GM12878 (cell line): ENCODE measurements around the gene ANO7. TPM values are rescaled to one million over a fixed set of nuclear protein-coding genes. Genes with fewer than 3 reads are reported as not detected.
A peak's percentile ranks its signal among the peaks of the same experiment; 100 is the strongest.

Experiments
- ATAC-seq: fragments of 200-7000 bp; cut with Tn5 transposase; 3 replicates; pipeline ENCODE4 v1.9.1; 2020; ENCODE audit warnings: mild to moderate bottlenecking, moderate library complexity
- BruUV-seq: library from RNA; stranded (reverse); fragments of 400-500 nt; replicated peaks from 2 replicates; lab custom pipeline; 2021; lab: Mats Ljungman, UMichigan
- CTCF ChIA-PET: fragments of 300-600 bp; sonication (Branson Sonifier 250); formaldehyde crosslinking; extraction: SDS; loops from one replicate; lab custom pipeline; 2021; ENCODE audit warnings: inconsistent platforms; lab: Yijun Ruan, JAX
- POLR2A ChIA-PET: fragments of 350-600 bp; formaldehyde crosslinking; extraction: SDS; loops from one replicate; lab custom pipeline; 2021; ENCODE audit warnings: inconsistent platforms; lab: Charles Lee
- RAD21 ChIA-PET: fragments of 300-600 bp; sonication (Branson Sonifier 250); formaldehyde crosslinking; loops from one replicate; lab custom pipeline; 2023; ENCODE audit warnings: antibody characterized with exemption; ENCODE audit not compliant: unreplicated experiment; lab: Charles Lee
- SMC1A ChIA-PET: fragments of 300-600 bp; sonication (Branson Sonifier 250); formaldehyde crosslinking; loops from one replicate; lab custom pipeline; 2023; ENCODE audit not compliant: unreplicated experiment, uncharacterized antibody; lab: Charles Lee
- DNase-seq: peaks from one replicate; pipeline ENCODE4 v3.0.0-alpha.2; 2011; ENCODE audit warnings: low read depth, low spot score
- FAIRE-seq: peaks from 3 replicates; lab custom pipeline; 2011; peaks lifted over from hg19 to GRCh38; lab: Jason Lieb, UNC
- H2AFZ ChIP-seq: 2 replicates; pipeline ENCODE4 v1.6.0; 2011; ENCODE audit warnings: low read depth, low read length, control low read depth; ENCODE audit not compliant: control insufficient read depth
- H3K27ac ChIP-seq: 2 replicates; pipeline ENCODE4 v1.5.1; 2011; ENCODE audit warnings: control low read depth; ENCODE audit not compliant: control insufficient read depth, insufficient read depth
- H3K27me3 ChIP-seq, 2 experiments: replicated peaks in 1 of 2; 2 replicates each; pipeline versions ENCODE4 v1.6.0 to v1.6.1; 2011; ENCODE audit warnings: low read length in 1 of 2; ENCODE audit not compliant: control insufficient read depth in 2 of 2, insufficient read depth in 2 of 2
- H3K36me3 ChIP-seq, 2 experiments: 2 replicates each; pipeline ENCODE4 v1.5.1; 2011; ENCODE audit warnings: low read length in 1 of 2; ENCODE audit not compliant: control insufficient read depth in 2 of 2, insufficient read depth in 2 of 2
- H3K4me1 ChIP-seq: 2 replicates; pipeline ENCODE4 v1.6.1; 2011; ENCODE audit warnings: mild to moderate bottlenecking, low read length, moderate library complexity, mixed read lengths; ENCODE audit not compliant: control insufficient read depth, insufficient read depth
- H3K4me2 ChIP-seq: 2 replicates; pipeline ENCODE4 v1.6.0; 2011; ENCODE audit warnings: control low read depth; ENCODE audit not compliant: control insufficient read depth, insufficient read depth
- H3K4me3 ChIP-seq: fragments of 200-600 bp; sonication (generic); 2 replicates; pipeline ENCODE4 v1.5.1; 2016
- H3K79me2 ChIP-seq: 2 replicates; pipeline ENCODE4 v1.6.0; 2011; ENCODE audit warnings: low read length; ENCODE audit not compliant: control insufficient read depth, insufficient read depth
- H3K9ac ChIP-seq: 2 replicates; pipeline ENCODE4 v1.8.0; 2011; ENCODE audit warnings: low read length, control low read depth, mixed read lengths; ENCODE audit not compliant: control insufficient read depth, insufficient read depth
- H3K9me3 ChIP-seq: replicated peaks from 3 replicates; pipeline ENCODE4 v1.5.1; 2011; ENCODE audit warnings: mild to moderate bottlenecking, low read length; ENCODE audit not compliant: control insufficient read depth, insufficient read depth
- H4K20me1 ChIP-seq: 2 replicates; pipeline ENCODE4 v1.6.0; 2011; ENCODE audit not compliant: control insufficient read depth, insufficient read depth
- MTA3 ChIP-seq: IDR thresholded peaks from 2 replicates; pipeline ENCODE4 v1.6.1; 2012; ENCODE audit warnings: low read length, inconsistent platforms, borderline replicate concordance
- POLR2A ChIP-seq: IDR thresholded peaks from 2 replicates; pipeline ENCODE4 v1.6.1; 2011; ENCODE audit warnings: low read depth, mild to moderate bottlenecking, low read length
- ZSCAN29 ChIP-seq: fragments of 450-650 bp; IDR thresholded peaks from 2 replicates; pipeline ENCODE4 v1.6.1; 2017; ENCODE audit warnings: mild to moderate bottlenecking, moderate library complexity
- WGBS: methylation state at CpG from one replicate; pipeline ENCODE4 v1.1.6; 2016; ENCODE audit warnings: low lambda C conversion rate; ENCODE audit not compliant: insufficient replicate concordance, insufficient coverage; ENCODE audit errors: missing lambda C conversion rate; 5-methylcytosine and 5-hydroxymethylcytosine counted together
- in situ Hi-C: fragments of 300-500 bp; cut with MboI; formaldehyde crosslinking; loops from 9 replicates; pipeline ENCODE4 v1.14.3; 2018; ENCODE audit warnings: mixed read lengths
- intact Hi-C: fragments of 100-400 bp; cut with micrococcal nuclease; formaldehyde crosslinking; loops from one replicate; pipeline ENCODE4 v1.14.2; 2022; ENCODE audit not compliant: unreplicated experiment
- polyA plus RNA-seq, 11 experiments: library from polyadenylated mRNA; depleted of rRNA in 4 of 11; unstranded in 6 of 11; stranded (reverse) in 5 of 11; fragments of >200 nt; fragmentation: Nextera tagmentation in 4 of 11; fragmentation: Illumina TruSeq in 1 of 11; extraction: Ambion mirVana in 4 of 11; extraction: Trizol in 1 of 11; gene quantifications; 1 replicate in 1 of 11; 2 replicates in 10 of 11; pipeline versions ENCODE4 v1.2.1 to v1.2.3, GENCODE V29; 2011 to 2016; ENCODE audit warnings: inconsistent platforms in 2 of 11, missing spikeins in 2 of 11, low read depth in 1 of 11
- total RNA-seq, 4 experiments: library from RNA; depleted of rRNA in 3 of 4; stranded (reverse); fragments of >200 nt in 3 of 4; fragmentation: Illumina TruSeq in 1 of 4; extraction: Trizol in 1 of 4; gene quantifications; 2 replicates each; pipeline versions ENCODE4 v1.2.1 to v1.2.3, GENCODE V29; 2013 to 2021
- TF ChIP-seq, protein P1 (sequence below): fragments of 450-650 bp; IDR thresholded peaks from 2 replicates; pipeline ENCODE4 v1.6.1; 2017; ENCODE audit warnings: mild to moderate bottlenecking, moderate library complexity

The ANO7 gene
- total and polyA plus RNA-seq, 10 of the 15 experiments (the other 5 are each of a cell fraction or from before 2014, with no cell fraction given): 0.08 to 1.4 (median 0.44) TPM

DNA sequence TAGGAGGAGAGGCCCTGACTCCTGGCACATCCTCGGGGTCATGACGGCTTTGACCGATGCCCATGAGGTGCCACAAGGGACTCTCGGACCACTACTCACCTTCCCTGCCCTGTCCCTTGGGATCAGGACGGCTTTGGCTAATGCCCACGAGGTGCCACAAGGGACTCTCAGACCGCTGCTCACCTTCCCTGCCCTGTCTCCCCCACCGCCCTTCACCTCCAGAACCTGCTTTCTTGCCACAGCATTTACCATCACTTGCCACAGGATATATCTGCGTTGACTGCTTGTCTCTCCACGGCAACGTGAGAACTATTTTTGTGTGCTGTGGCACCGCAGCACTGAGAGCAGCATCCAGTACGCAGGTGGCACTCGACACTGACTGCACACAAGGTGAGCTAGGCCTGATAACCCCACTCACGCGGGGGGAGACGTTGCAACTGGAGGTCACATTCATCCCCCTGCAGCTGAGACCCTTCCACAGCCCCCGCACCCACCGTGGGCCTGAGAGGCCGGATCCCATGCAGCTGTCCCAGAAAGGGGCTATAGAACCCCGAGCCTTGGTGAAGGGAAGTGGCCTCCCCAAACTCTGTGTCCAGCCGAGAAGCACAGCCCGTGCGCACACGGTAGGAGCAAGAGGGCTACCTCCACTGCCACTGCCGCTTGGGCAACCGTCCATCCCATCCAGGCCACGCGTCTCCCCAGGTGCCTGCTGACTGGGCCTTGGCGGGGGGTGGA, 47.5 kb downstream of the ANO7 start:
- no peak for ATAC-seq
- no peaks in the 10 kb centered on the region for H3K4me1 ChIP-seq
- in situ Hi-C loops: no loop called here
- DNase-seq: no peak
- 0 out of 2 replicates have a peak, but pooled peaks cover 4% of the 10 kb centered on the region for H4K20me1 ChIP-seq
- TF ChIP-seq POLR2A (peak; percentile 38; the same call in 1 of the 2 replicates), ZSCAN29 (no peak)
- TF ChIP-seq, all 136 proteins: peak for 1
- no peak overlapping the region for H3K27ac ChIP-seq
- no peak overlapping the region for H3K9ac ChIP-seq
- ChIA-PET RAD21 (no interaction called here), SMC1A (no interaction called here), CTCF (no interaction called here), POLR2A (no interaction called here)
- no peak for FAIRE-seq
- BruUV-seq: no TSS peak
- H3K36me3 ChIP-seq: peaks cover 61 to 62% of the 10 kb centered on the region in 2 experiments; a peak in 3 of 4 replicates
- no peak overlapping the region for H2AFZ ChIP-seq
- intact Hi-C loops: no loop called here
- no peaks in the 10 kb centered on the region for H3K27me3 ChIP-seq
- no peak overlapping the region for H3K4me3 ChIP-seq
- H3K9me3 ChIP-seq: no peaks in the 10 kb centered on the region
- no peaks in the 10 kb centered on the region for H3K79me2 ChIP-seq
- WGBS: 89% methylated on average over 30 of the region's 30 CpGs
- H3K4me2 ChIP-seq: no peak overlapping the region

DNA sequence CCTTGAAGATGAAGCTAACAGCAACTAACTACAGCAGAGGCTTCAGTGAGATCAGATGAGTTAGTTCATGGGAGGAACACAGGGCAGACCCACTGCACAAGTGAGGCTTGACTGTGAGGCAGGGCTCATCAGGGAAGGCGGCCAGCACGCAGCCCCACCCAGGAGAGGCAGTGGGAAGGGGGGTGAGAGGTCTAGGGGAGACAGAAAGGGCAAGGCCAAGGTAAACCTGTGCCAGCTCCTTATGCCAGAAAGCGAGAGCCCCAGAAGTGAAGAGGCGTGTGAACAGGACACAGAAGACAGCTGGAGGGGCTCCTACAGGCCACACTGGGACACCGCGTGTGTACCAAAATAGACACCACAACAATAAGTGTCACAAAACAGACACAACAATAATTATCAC, 48.6 kb downstream of the ANO7 start:
- Histone ChIP-seq H3K4me1 (no peaks in the 10 kb centered on the region), H3K4me2 (no peak overlapping the region), H3K36me3 (peaks cover 56 to 60% of the 10 kb centered on the region in 2 experiments), H3K9me3 (no peaks in the 10 kb centered on the region), H3K79me2 (no peaks in the 10 kb centered on the region), H3K4me3 (no peak overlapping the region), H3K9ac (no peak overlapping the region), H2AFZ (no peak overlapping the region), H3K27ac (no peak overlapping the region), H4K20me1 (0 out of 2 replicates have a peak, but pooled peaks cover 4% of the 10 kb centered on the region), H3K27me3 (no peaks in the 10 kb centered on the region)
- no peak for DNase-seq
- ChIA-PET SMC1A (interaction anchor here (0.7 kb wide), 1 partner anchor 430 kb away, joined by 3 read pairs; no protein-coding TSS in a partner anchor), RAD21 (no interaction called here), CTCF (no interaction called here), POLR2A (no interaction called here)
- FAIRE-seq: no peak
- 97% methylated on average over 6 of the region's 6 CpGs for WGBS
- in situ Hi-C loops: no loop called here
- no peak for ATAC-seq
- no TSS peak for BruUV-seq
- TF ChIP-seq, protein P1, sequence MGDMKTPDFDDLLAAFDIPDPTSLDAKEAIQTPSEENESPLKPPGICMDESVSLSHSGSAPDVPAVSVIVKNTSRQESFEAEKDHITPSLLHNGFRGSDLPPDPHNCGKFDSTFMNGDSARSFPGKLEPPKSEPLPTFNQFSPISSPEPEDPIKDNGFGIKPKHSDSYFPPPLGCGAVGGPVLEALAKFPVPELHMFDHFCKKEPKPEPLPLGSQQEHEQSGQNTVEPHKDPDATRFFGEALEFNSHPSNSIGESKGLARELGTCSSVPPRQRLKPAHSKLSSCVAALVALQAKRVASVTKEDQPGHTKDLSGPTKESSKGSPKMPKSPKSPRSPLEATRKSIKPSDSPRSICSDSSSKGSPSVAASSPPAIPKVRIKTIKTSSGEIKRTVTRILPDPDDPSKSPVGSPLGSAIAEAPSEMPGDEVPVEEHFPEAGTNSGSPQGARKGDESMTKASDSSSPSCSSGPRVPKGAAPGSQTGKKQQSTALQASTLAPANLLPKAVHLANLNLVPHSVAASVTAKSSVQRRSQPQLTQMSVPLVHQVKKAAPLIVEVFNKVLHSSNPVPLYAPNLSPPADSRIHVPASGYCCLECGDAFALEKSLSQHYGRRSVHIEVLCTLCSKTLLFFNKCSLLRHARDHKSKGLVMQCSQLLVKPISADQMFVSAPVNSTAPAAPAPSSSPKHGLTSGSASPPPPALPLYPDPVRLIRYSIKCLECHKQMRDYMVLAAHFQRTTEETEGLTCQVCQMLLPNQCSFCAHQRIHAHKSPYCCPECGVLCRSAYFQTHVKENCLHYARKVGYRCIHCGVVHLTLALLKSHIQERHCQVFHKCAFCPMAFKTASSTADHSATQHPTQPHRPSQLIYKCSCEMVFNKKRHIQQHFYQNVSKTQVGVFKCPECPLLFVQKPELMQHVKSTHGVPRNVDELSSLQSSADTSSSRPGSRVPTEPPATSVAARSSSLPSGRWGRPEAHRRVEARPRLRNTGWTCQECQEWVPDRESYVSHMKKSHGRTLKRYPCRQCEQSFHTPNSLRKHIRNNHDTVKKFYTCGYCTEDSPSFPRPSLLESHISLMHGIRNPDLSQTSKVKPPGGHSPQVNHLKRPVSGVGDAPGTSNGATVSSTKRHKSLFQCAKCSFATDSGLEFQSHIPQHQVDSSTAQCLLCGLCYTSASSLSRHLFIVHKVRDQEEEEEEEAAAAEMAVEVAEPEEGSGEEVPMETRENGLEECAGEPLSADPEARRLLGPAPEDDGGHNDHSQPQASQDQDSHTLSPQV: no peak
- TF ChIP-seq MTA3: no peak
- intact Hi-C loops: no loop called here
